Measurements from ENCODE around the gene LARGE1. TPM values are rescaled to one million over a fixed set of nuclear protein-coding genes. Genes with fewer than 3 reads are reported as not detected.
A peak's percentile ranks its signal among the peaks of the same experiment; 100 is the strongest.

Gene LARGE1
- total RNA-seq, 2 experiments from 2014 or later: 0.69 to 1.1 TPM

GRCh38 chr22:33326540-33327295, 593.6 kb downstream of the LARGE1 start:
- Mint-ChIP-seq H3K4me1 (ENCODE audit: low read depth) (no peaks in the 10 kb centered on the region), H3K27me3 (ENCODE audit: low read depth) (no peaks in the 10 kb centered on the region), H3K4me3 (no peak overlapping the region), H3K9me3 (no peaks in the 10 kb centered on the region), H3K27ac (no peak overlapping the region), H3K36me3 (ENCODE audit: low read depth) (no peaks in the 10 kb centered on the region)
- CTCF ChIA-PET: no interaction called here
- intact Hi-C loops (cut with micrococcal nuclease): no loop called here
- no peak for DNase-seq

- DNase-seq: no peak
- H3K9me3 Mint-ChIP-seq: no peaks in the 10 kb centered on the region
- no peak overlapping the region for H3K4me3 Mint-ChIP-seq
- no peaks in the 10 kb centered on the region for H3K27me3 Mint-ChIP-seq (ENCODE audit: low read depth)
- H3K27ac Mint-ChIP-seq: no peak overlapping the region
- no peaks in the 10 kb centered on the region for H3K36me3 Mint-ChIP-seq (ENCODE audit: low read depth)
- CTCF ChIA-PET: no interaction called here
- intact Hi-C loops (cut with micrococcal nuclease): no loop called here
- no peaks in the 10 kb centered on the region for H3K4me1 Mint-ChIP-seq (ENCODE audit: low read depth)
Measured at GRCh38 chr22:33325232-33326004, 594.9 kb downstream of the LARGE1 start.

- intact Hi-C loops (cut with micrococcal nuclease): no loop called here
- Mint-ChIP-seq H3K4me3 (no peak overlapping the region), H3K36me3 (ENCODE audit: low read depth) (no peaks in the 10 kb centered on the region), H3K27me3 (ENCODE audit: low read depth) (no peaks in the 10 kb centered on the region), H3K4me1 (ENCODE audit: low read depth) (no peaks in the 10 kb centered on the region), H3K27ac (no peak overlapping the region), H3K9me3 (no peaks in the 10 kb centered on the region)
- CTCF ChIA-PET: no interaction called here
- DNase-seq: no peak
Measured at GRCh38 chr22:33324228-33324627, 596.0 kb downstream of the LARGE1 start.

- CTCF ChIA-PET: no interaction called here
- no peaks in the 10 kb centered on the region for H3K36me3 Mint-ChIP-seq (ENCODE audit: low read depth)
- intact Hi-C loops (cut with micrococcal nuclease): no loop called here
- H3K4me1 Mint-ChIP-seq (ENCODE audit: low read depth): no peaks in the 10 kb centered on the region
- H3K9me3 Mint-ChIP-seq: no peaks in the 10 kb centered on the region
- H3K27ac Mint-ChIP-seq: no peak overlapping the region
- no peak for DNase-seq
- no peaks in the 10 kb centered on the region for H3K27me3 Mint-ChIP-seq (ENCODE audit: low read depth)
- H3K4me3 Mint-ChIP-seq: no peak overlapping the region
Measured at GRCh38 chr22:33321466-33321865, 598.8 kb downstream of the LARGE1 start.

GRCh38 chr22:33315954-33316353, 604.3 kb downstream of the LARGE1 start:
- no peaks in the 10 kb centered on the region for H3K4me1 Mint-ChIP-seq (ENCODE audit: low read depth)
- no peaks in the 10 kb centered on the region for H3K27me3 Mint-ChIP-seq (ENCODE audit: low read depth)
- no peak overlapping the region for H3K27ac Mint-ChIP-seq
- H3K36me3 Mint-ChIP-seq (ENCODE audit: low read depth): no peaks in the 10 kb centered on the region
- no peak for DNase-seq
- no peaks in the 10 kb centered on the region for H3K9me3 Mint-ChIP-seq
- intact Hi-C loops (cut with micrococcal nuclease): no loop called here
- H3K4me3 Mint-ChIP-seq: no peak overlapping the region
- CTCF ChIA-PET: interaction anchor here (1.2 kb wide), 1 partner anchor 14 kb away, joined by 3 read pairs; no protein-coding TSS in a partner anchor

- no peaks in the 10 kb centered on the region for H3K36me3 Mint-ChIP-seq (ENCODE audit: low read depth)
- DNase-seq: no peak
- no peak overlapping the region for H3K27ac Mint-ChIP-seq
- H3K27me3 Mint-ChIP-seq (ENCODE audit: low read depth): no peaks in the 10 kb centered on the region
- no peak overlapping the region for H3K4me3 Mint-ChIP-seq
- CTCF ChIA-PET: interaction anchor here (0.6 to 0.7 kb wide), 2 partner anchors 13 to 226 kb away, joined by 3 read pairs; no protein-coding TSS in a partner anchor
- intact Hi-C loops (cut with micrococcal nuclease): no loop called here
- no peaks in the 10 kb centered on the region for H3K4me1 Mint-ChIP-seq (ENCODE audit: low read depth)
- no peaks in the 10 kb centered on the region for H3K9me3 Mint-ChIP-seq
Measured at GRCh38 chr22:33315117-33315516, 605.2 kb downstream of the LARGE1 start.

GRCh38 chr22:33314316-33314715, 606.0 kb downstream of the LARGE1 start:
- no peaks in the 10 kb centered on the region for H3K9me3 Mint-ChIP-seq
- no peaks in the 10 kb centered on the region for H3K4me1 Mint-ChIP-seq (ENCODE audit: low read depth)
- DNase-seq: no peak
- CTCF ChIA-PET: no interaction called here
- intact Hi-C loops (cut with micrococcal nuclease): no loop called here
- no peak overlapping the region for H3K4me3 Mint-ChIP-seq
- no peak overlapping the region for H3K27ac Mint-ChIP-seq
- H3K27me3 Mint-ChIP-seq (ENCODE audit: low read depth): no peaks in the 10 kb centered on the region
- H3K36me3 Mint-ChIP-seq (ENCODE audit: low read depth): no peaks in the 10 kb centered on the region

- Mint-ChIP-seq H3K27ac (no peak overlapping the region), H3K4me1 (ENCODE audit: low read depth) (no peaks in the 10 kb centered on the region), H3K27me3 (ENCODE audit: low read depth) (peaks cover 5% of the 10 kb centered on the region), H3K4me3 (no peak overlapping the region), H3K36me3 (ENCODE audit: low read depth) (no peaks in the 10 kb centered on the region), H3K9me3 (no peaks in the 10 kb centered on the region)
- intact Hi-C loops (cut with micrococcal nuclease): loop anchor here (2.0 to 5.0 kb wide), 3 partner anchors 276 to 1849 kb away; no protein-coding TSS in a partner anchor
- no peak for DNase-seq
- CTCF ChIA-PET: no interaction called here
Measured at GRCh38 chr22:33303099-33303498, 617.2 kb downstream of the LARGE1 start.

- DNase-seq: no peak
- intact Hi-C loops (cut with micrococcal nuclease): loop anchor here (2.0 to 5.0 kb wide), 3 partner anchors 276 to 1850 kb away; no protein-coding TSS in a partner anchor
- CTCF ChIA-PET: interaction anchor here (0.7 to 1.4 kb wide), 2 partner anchors 12 to 289 kb away, joined by 3 read pairs; no protein-coding TSS in a partner anchor
- Mint-ChIP-seq H3K9me3 (no peaks in the 10 kb centered on the region), H3K4me1 (ENCODE audit: low read depth) (no peaks in the 10 kb centered on the region), H3K36me3 (ENCODE audit: low read depth) (no peaks in the 10 kb centered on the region), H3K27me3 (ENCODE audit: low read depth) (peaks cover 5% of the 10 kb centered on the region), H3K27ac (no peak overlapping the region), H3K4me3 (no peak overlapping the region)
Measured at GRCh38 chr22:33302549-33302948, 617.7 kb downstream of the LARGE1 start.

GRCh38 chr22:33302049-33302545, 618.2 kb downstream of the LARGE1 start:
- Mint-ChIP-seq H3K27ac (no peak overlapping the region), H3K4me3 (no peak overlapping the region), H3K4me1 (ENCODE audit: low read depth) (no peaks in the 10 kb centered on the region), H3K27me3 (ENCODE audit: low read depth) (peaks cover 5% of the 10 kb centered on the region), H3K36me3 (ENCODE audit: low read depth) (no peaks in the 10 kb centered on the region), H3K9me3 (no peaks in the 10 kb centered on the region)
- intact Hi-C loops (cut with micrococcal nuclease): loop anchor here (2.0 to 5.0 kb wide), 3 partner anchors 277 to 1850 kb away; no protein-coding TSS in a partner anchor
- peak; percentile 75 for DNase-seq
- CTCF ChIA-PET: interaction anchor here (0.6 to 1.4 kb wide), 8 partner anchors 13 to 1802 kb away, joined by 3 to 6 read pairs (median 3); no protein-coding TSS in a partner anchor

GRCh38 chr22:33300165-33300564, 620.1 kb downstream of the LARGE1 start:
- CTCF ChIA-PET: interaction anchor here (1.2 to 1.6 kb wide), 2 partner anchors 221 to 279 kb away, joined by 4 read pairs; no protein-coding TSS in a partner anchor
- Mint-ChIP-seq H3K27ac (no peak overlapping the region), H3K36me3 (ENCODE audit: low read depth) (no peaks in the 10 kb centered on the region), H3K9me3 (no peaks in the 10 kb centered on the region), H3K4me1 (ENCODE audit: low read depth) (no peaks in the 10 kb centered on the region), H3K4me3 (no peak overlapping the region), H3K27me3 (ENCODE audit: low read depth) (peaks cover 5% of the 10 kb centered on the region)
- no peak for DNase-seq
- intact Hi-C loops (cut with micrococcal nuclease): loop anchor here (5.0 kb wide), 1 partner anchor 1852 kb away; no protein-coding TSS in a partner anchor

GRCh38 chr22:33299245-33299956, 620.9 kb downstream of the LARGE1 start:
- intact Hi-C loops (cut with micrococcal nuclease): no loop called here
- H3K4me1 Mint-ChIP-seq (ENCODE audit: low read depth): no peaks in the 10 kb centered on the region
- H3K36me3 Mint-ChIP-seq (ENCODE audit: low read depth): no peaks in the 10 kb centered on the region
- peaks cover 5% of the 10 kb centered on the region for H3K27me3 Mint-ChIP-seq (ENCODE audit: low read depth)
- CTCF ChIA-PET: interaction anchor here (1.2 to 1.6 kb wide), 2 partner anchors 221 to 280 kb away, joined by 4 read pairs; no protein-coding TSS in a partner anchor
- DNase-seq: no peak
- no peaks in the 10 kb centered on the region for H3K9me3 Mint-ChIP-seq
- no peak overlapping the region for H3K27ac Mint-ChIP-seq
- H3K4me3 Mint-ChIP-seq: no peak overlapping the region
